GM18507 (cell line): ENCODE measurements around the gene DNAAF8.

Experiments
- DNase-seq: peaks from one replicate; pipeline ENCODE4 v3.0.0; 2011; ENCODE audit warnings: low read depth; ENCODE audit not compliant: insufficient read length; ENCODE audit errors: extremely low spot score
- FAIRE-seq: peaks from 2 replicates; lab custom pipeline; 2011; peaks lifted over from hg19 to GRCh38; lab: Jason Lieb, UNC

Gene DNAAF8

DNA sequence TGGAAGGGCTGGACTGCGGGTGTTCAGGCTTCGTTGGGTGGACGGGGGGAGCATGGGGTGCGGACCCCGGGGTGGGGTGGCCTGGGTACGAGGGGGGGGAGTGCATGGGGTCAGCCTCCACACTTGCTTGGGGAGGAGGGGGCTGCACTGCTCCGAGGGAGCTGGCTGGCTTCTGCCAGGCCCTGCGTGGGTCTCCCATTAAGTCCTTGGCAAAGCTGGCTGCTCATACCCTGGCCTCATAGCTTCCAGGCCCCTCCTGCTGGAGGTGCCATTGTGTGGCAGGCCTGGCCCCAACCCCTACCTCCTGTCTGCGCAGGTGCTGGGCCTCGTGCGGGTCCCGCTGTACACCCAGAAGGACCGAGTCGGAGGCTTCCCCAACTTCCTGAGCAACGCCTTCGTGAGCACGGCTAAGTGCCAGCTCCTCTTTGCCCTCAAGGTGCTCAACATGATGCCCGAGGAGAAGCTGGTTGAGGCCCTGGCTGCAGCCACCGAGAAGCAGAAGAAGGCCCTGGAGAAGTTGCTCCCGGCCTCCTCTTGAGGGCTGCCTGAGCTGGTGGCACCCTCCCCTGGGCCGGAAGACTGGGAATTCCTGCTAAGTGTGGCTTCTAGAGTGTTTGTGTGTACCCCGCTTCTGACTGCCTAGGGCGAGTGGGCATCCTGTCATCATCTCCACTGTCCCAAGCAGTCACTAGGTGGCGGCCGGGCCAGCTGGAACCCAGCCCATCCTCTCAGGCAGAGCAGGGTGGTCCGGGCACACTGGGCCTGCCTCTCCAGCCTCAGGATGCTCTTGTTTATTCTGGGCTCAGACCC lies 39.5 kb upstream of the DNAAF8 start:
- no peak for FAIRE-seq
- DNase-seq: no peak

- DNase-seq: no peak
- no peak for FAIRE-seq
Observed at GRCh38 chr16:4695473-4696171, 38.7 kb upstream of the DNAAF8 start.

DNA sequence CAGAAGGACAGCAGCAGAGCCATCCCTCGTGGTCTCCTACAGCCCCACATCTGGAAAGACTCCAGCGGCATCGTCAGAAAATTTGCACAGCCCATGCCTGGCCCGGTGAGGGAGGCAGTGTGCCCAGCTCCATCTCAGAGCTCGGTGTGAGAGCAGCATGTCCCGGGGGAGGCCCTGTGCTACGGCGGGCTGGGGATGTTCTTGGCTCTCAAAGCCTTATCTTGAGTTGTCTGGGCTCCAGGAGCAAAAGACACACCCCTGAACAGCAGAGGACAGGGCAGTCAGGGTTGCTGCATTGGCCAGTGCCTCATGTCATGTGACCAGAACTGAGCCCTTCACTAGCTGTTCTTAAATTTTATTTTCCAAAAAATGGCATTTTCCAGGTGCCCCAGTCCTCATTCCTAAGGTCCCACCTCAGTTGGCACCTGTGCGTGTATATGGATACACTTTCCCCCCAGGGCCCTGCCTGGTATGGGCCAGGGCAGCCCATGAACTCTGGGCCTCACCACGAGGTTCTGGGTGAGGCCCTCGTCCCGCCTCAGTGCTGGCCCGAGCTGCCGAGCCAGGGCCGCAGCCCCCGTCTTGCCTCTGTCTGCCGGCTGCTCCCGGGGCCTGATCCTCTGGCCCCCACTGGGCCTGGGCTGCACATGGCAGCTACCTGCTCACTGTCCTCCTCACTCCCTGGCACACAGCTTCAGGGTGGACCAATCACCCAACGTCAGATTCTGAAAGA lies 38.0 kb upstream of the DNAAF8 start:
- no peak for FAIRE-seq

DNA sequence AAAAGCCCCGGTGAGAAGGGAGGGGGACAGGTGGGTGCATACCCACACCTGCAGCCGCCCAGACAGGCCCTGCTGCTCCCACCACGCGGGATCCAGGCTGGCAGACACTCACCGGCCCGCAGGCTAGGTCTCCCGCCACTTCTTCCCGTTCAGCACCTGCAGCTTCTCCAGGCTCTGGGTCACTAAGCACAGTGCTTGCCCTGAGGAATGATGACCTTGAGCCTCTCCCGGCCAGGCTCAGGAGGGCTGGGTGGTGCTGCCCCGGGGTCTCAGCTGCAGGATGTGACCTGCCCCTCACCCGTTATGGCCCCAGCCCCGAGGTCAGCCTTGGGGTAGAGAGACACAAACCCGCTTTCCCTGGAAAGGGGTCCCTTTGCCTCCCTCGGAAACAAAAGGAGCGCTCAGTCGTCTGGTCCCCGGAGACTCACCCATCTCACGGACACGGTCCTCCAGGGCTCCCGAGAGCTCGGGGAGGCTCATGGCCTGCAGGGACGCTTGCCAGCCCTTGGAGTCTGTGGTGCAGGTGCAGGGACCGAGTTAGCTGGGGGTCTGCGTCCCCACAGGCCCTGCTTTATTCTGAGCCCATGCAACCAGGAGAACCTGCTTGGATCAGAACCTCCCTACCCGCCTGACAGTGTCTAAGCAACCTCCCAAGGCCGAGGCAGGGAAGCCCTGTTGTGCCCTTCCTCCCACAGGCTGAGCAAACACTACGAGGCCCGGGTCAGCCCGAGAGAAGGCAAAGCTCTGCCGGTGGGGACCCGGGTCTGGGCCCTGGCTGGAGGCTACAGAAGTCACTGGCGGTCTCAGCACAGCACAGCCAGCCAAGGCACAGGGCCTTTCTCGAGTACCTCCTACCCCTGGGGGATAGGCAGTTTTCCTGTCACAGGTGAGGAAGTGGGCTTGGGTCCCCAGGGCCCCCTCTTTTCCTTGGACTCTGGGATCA lies 37.2 kb upstream of the DNAAF8 start:
- DNase-seq (no peak), FAIRE-seq (no peak)

More for the DNA sequence above, 38.0 kb upstream of the DNAAF8 start:
- no peak for DNase-seq

DNA sequence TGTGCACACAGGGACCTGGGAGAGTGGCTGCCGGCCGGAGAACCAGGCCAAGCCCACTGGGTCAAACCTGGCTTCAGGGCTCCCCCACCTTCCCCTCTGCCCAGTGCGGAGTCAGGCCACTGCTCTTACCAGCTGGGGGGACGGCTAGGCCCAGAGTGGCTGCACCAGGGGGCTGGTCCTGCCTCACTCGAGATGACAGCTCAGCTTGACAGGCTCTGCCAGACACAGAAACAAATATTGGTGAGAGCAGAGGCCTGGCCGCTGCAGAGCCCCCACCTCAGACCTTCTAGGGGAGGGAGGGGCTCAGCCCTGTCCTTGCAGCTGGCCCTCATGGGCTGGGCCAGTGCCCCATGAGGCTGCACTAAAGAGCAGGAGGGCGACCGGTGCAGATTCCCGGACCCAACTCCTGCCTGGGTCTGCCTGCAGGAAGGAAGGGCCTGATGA lies 36.5 kb upstream of the DNAAF8 start:
- FAIRE-seq (no peak), DNase-seq (no peak)

- FAIRE-seq: no peak
- no peak for DNase-seq
Observed at GRCh38 chr16:4698321-4699045, 35.9 kb upstream of the DNAAF8 start.

DNA sequence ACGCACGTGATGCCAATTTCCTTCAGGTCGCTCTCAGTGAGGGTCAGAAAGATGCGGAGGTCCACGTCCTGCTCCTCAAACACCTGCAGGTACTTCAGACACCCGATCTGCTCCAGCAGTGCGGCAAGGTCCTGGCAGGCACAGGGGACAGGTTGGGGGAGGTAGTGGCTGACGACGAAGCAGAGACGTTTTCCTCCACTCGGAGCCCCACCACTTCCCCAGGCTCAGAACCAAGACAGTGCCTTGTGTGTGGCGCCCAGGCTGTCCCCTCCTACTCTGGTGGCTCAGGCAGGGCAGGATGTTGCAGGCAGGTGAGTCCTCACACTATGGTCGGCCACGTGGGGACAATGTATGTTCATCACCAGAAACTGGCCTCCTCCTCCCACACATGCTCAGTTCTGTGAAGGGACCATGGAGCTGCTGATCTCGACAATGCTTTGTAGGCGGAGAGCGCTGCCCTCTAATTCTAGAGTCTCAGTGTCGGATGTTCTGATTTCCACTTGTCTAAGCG lies 35.2 kb upstream of the DNAAF8 start:
- FAIRE-seq (no peak), DNase-seq (no peak)

GRCh38 chr16:4700380-4700996 lies 33.8 kb upstream of the DNAAF8 start:
- no peak for FAIRE-seq
- DNase-seq: no peak

GRCh38 chr16:4700997-4701743 lies 33.2 kb upstream of the DNAAF8 start:
- DNase-seq (no peak), FAIRE-seq (no peak)

DNA sequence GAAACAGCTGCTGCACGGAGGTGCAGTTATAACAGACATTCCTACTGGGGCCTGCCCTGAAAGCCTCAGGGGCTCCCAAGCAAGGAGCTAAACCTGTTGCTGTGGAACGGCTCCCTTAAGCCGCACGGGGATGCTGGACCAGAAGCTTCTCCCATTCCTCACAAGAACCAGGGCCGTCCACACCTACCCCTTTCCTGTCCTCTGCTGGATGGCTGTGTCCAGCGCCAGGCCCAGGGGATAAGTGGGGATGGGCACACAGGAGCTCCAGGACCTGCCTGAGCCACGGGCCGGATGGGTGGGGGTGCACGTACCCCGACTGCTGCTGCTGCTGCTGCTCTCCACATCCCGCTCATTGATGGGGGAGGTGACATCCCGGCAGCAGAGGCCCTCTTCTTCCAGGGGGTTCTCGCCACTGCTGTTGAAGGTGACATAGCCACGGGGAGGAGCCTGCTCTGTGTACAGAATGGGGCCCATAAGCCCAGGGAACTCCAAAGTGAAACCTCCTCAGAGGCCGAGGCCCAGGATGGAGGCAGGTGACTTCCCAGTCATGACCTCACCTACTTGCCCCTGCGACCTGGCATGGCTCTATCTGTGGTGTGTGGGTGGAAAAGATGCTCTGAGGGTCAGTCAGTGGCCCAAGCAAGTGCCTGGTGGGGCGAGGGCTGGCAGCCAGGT lies 32.4 kb upstream of the DNAAF8 start:
- no peak for FAIRE-seq
- no peak for DNase-seq

- DNase-seq (no peak), FAIRE-seq (peak; percentile 58)
Observed at GRCh38 chr16:4702466-4702808, 31.9 kb upstream of the DNAAF8 start.

GRCh38 chr16:4703906-4704305 lies 30.4 kb upstream of the DNAAF8 start:
- FAIRE-seq (no peak), DNase-seq (no peak)

- no peak for FAIRE-seq
- DNase-seq: no peak
Observed at GRCh38 chr16:4704491-4704890, 29.8 kb upstream of the DNAAF8 start.

- DNase-seq (no peak), FAIRE-seq (no peak)
Observed at GRCh38 chr16:4704913-4705312, 29.4 kb upstream of the DNAAF8 start.

DNA sequence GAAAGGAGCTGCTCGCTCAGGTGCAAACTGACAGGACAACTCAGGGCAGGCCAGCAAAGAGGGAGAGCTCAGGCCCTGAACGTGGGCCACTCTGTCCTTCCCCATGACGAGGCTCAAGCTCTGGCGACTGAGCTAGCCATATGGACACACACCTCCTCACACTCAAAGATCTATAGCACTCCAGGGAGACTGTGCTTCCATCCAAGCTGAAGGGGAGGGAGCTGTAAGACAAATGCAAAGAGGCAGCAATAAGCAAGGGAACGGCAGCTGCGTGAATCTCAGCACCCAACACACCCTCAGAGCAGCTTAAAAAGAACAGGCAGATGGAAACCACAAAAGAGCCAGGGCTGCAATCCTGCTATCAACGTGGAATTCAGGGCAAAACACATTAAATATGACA lies 27.5 kb upstream of the DNAAF8 start:
- FAIRE-seq (no peak), DNase-seq (no peak)

GRCh38 chr16:4709481-4709880 lies 24.9 kb upstream of the DNAAF8 start:
- FAIRE-seq: no peak

More at GRCh38 chr16:4709481-4709880, 24.9 kb upstream of the DNAAF8 start:
- DNase-seq: no peak
